ENCODE results near the gene AMBRA1. TPM values are rescaled to one million over a fixed set of nuclear protein-coding genes. Genes with fewer than 3 reads are reported as not detected.

The AMBRA1 gene
- total RNA-seq, 2 donors from 2014 or later = 35.2 to 42.2 TPM

DNA sequence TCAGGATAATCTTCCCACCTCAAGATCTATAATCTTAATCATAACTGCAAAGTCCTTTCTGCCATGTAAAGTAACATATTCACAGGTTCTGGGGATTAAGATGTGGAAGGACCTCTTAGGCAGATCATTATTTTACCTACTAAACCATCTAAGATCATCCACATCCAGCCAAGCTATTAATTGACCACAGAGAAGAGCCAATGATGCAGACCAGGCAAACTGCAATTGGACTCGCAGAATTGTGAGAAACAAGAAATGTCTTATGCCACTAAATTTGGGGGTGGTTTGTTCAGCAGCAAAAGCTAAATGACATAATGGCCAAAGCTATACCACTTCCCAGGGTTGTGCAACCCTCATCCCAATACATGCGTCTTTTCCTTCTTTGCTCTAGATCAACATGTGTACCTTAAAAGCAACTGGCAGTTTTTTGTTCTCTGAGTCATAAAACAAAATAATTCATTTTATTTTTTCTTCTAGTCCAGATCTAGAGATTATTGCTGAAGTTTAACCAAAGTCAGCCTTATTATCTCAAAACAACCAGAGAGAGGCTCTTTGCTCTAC is 113.6 kb downstream of the AMBRA1 start:
- Histone ChIP-seq H3K27me3 (replicated peaks; ENCODE audit: insufficient read depth) (no peaks in the 10 kb centered on the region), H3K4me3 (no peak overlapping the region), H3K27ac (no peak overlapping the region), H3K9me3 (no peaks in the 10 kb centered on the region), H3K36me3 (no peaks in the 10 kb centered on the region), H3K4me1 (ENCODE audit: control insufficient read depth in 1 of 2, low read depth in 2 of 2) (peaks cover 0 to 5% of the 10 kb centered on the region in 2 donors)
- DNase-seq (ENCODE audit: low spot score) (no peak), ATAC-seq (ENCODE audit: insufficient number of reproducible peaks, low FRiP score, low read depth) (no peak)
- TF ChIP-seq CTCF (IDR thresholded peaks at IDR 0.05) = no peak

GRCh38 chr11:46479601-46480000 is 114.2 kb downstream of the AMBRA1 start:
- H3K36me3 ChIP-seq = no peaks in the 10 kb centered on the region
- H3K4me3 ChIP-seq = no peak overlapping the region
- DNase-seq (ENCODE audit: low spot score) (no peak), ATAC-seq (ENCODE audit: insufficient number of reproducible peaks, low FRiP score, low read depth) (no peak)
- H3K9me3 ChIP-seq = no peaks in the 10 kb centered on the region
- H3K27ac ChIP-seq = no peak overlapping the region
- TF ChIP-seq CTCF (IDR thresholded peaks at IDR 0.05) = no peak
- H3K4me1 ChIP-seq (ENCODE audit: control insufficient read depth in 1 of 2, low read depth in 2 of 2) = peaks cover 0 to 5% of the 10 kb centered on the region in 2 donors
- no peaks in the 10 kb centered on the region for H3K27me3 ChIP-seq (replicated peaks; ENCODE audit: insufficient read depth)

- Histone ChIP-seq H3K36me3 (no peaks in the 10 kb centered on the region), H3K4me1 (ENCODE audit: control insufficient read depth in 1 of 2, low read depth in 2 of 2) (peaks cover 0 to 5% of the 10 kb centered on the region in 2 donors), H3K27me3 (replicated peaks; ENCODE audit: insufficient read depth) (no peaks in the 10 kb centered on the region), H3K27ac (no peak overlapping the region), H3K4me3 (no peak overlapping the region), H3K9me3 (no peaks in the 10 kb centered on the region)
- DNase-seq (ENCODE audit: low spot score) (no peak), ATAC-seq (ENCODE audit: insufficient number of reproducible peaks, low FRiP score, low read depth) (no peak)
- no peak for TF ChIP-seq CTCF (IDR thresholded peaks at IDR 0.05)
Observed at GRCh38 chr11:46478196-46478595, 115.6 kb downstream of the AMBRA1 start.

DNA sequence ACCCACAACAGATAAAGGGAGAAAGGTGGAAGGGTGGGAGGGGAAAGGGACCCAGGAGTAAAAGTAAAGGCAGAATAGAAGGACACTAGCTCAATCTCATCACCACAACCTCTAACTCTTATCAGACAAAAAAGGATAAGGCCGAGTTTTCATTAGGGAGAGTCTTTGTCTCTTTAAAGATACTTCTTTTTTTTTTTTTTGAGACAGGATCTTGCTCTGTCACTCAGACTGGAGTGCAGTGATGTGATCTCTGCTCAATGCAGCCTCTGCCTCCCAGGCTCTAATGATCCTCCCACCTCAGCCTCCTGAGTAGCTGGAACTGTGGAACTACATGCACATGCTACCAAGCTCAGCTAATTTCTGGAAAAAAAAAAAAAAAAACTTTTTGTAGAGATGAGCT is 116.7 kb downstream of the AMBRA1 start:
- Histone ChIP-seq H3K27me3 (replicated peaks; ENCODE audit: insufficient read depth) (no peaks in the 10 kb centered on the region), H3K36me3 (no peaks in the 10 kb centered on the region), H3K9me3 (no peaks in the 10 kb centered on the region), H3K4me3 (no peak overlapping the region), H3K27ac (no peak overlapping the region), H3K4me1 (ENCODE audit: control insufficient read depth in 1 of 2, low read depth in 2 of 2) (peaks cover under 1 to 8% of the 10 kb centered on the region in 2 donors)
- TF ChIP-seq CTCF (IDR thresholded peaks at IDR 0.05) = no peak
- ATAC-seq (ENCODE audit: insufficient number of reproducible peaks, low FRiP score, low read depth) (no peak), DNase-seq (ENCODE audit: low spot score) (no peak)

- Histone ChIP-seq H3K4me3 (no peak overlapping the region), H3K27me3 (replicated peaks; ENCODE audit: insufficient read depth) (no peaks in the 10 kb centered on the region), H3K4me1 (ENCODE audit: control insufficient read depth in 1 of 2, low read depth in 2 of 2) (peaks cover 4 to 16% of the 10 kb centered on the region in 2 donors), H3K27ac (no peak overlapping the region), H3K9me3 (no peaks in the 10 kb centered on the region), H3K36me3 (no peaks in the 10 kb centered on the region)
- no peak for ATAC-seq (ENCODE audit: insufficient number of reproducible peaks, low FRiP score, low read depth)
- DNase-seq (ENCODE audit: low spot score) = no peak
- TF ChIP-seq CTCF (IDR thresholded peaks at IDR 0.05) = no peak
Observed at GRCh38 chr11:46475926-46476545, 117.8 kb downstream of the AMBRA1 start.
